K562 (cell line): ENCODE results near the gene ZNF350. TPM values are rescaled to one million over a fixed set of nuclear protein-coding genes. Genes with fewer than 3 reads are reported as not detected.
A peak's percentile ranks its signal among the peaks of the same experiment; 100 is the strongest.

Source experiments
- ATAC-seq: fragments of 200-7000 bp; cut with Tn5 transposase; 3 replicates; pipeline ENCODE4 v1.9.1; 2020; ENCODE audit warnings: moderate library complexity
- BruUV-seq: library from RNA; stranded (reverse); fragments of 400-500 nt; replicated peaks from 2 replicates; lab custom pipeline; 2021; lab: Mats Ljungman, UMichigan
- CTCF ChIA-PET: fragments of 300-600 bp; formaldehyde crosslinking; extraction: SDS; loops from one replicate; lab custom pipeline; 2021; ENCODE audit warnings: low intra/inter-chr PET ratio; lab: Yijun Ruan, JAX
- POLR2A ChIA-PET: fragments of 300-600, 350-650 bp; sonication (Branson Sonifier 250); formaldehyde crosslinking; extraction: SDS; loops from one replicate; lab custom pipeline; 2021; ENCODE audit warnings: antibody characterized with exemption, inconsistent platforms; lab: Yijun Ruan, JAX
- DNase-seq, 4 experiments: peaks; one replicate each; pipeline versions ENCODE4 v3.0.0 to v3.0.0-alpha.2; 2011 to 2018; ENCODE audit warnings: low spot score in 3 of 4, mixed read lengths in 3 of 4; ENCODE audit errors: extremely low read depth in 1 of 4
- FAIRE-seq: peaks from 2 replicates; lab custom pipeline; 2011; peaks lifted over from hg19 to GRCh38; lab: Jason Lieb, UNC
- H2AFZ ChIP-seq: 2 replicates; pipeline ENCODE4 v1.6.0; 2011; ENCODE audit warnings: low read depth, low read length, control low read depth, inconsistent platforms
- H3K27ac ChIP-seq: fragments of 200-600 bp; 3 replicates; pipeline ENCODE4 v1.8.0; 2011; ENCODE audit warnings: low read depth, mild to moderate bottlenecking, control low read depth, inconsistent platforms, low read length, moderate library complexity, mixed read lengths; ENCODE audit errors: extremely low read depth
- H3K27me3 ChIP-seq, 2 experiments: fragments of 300-600 bp in 1 of 2; 2 replicates in 1 of 2; 3 replicates in 1 of 2; pipeline versions ENCODE4 v1.6.0 to v1.8.0; 2011; ENCODE audit warnings: inconsistent platforms in 2 of 2, low read length in 2 of 2, mild to moderate bottlenecking in 1 of 2, mixed read lengths in 1 of 2, moderate library complexity in 1 of 2; ENCODE audit not compliant: control insufficient read depth in 2 of 2, insufficient read depth in 2 of 2
- H3K36me3 ChIP-seq: fragments of 300-600 bp; 3 replicates; pipeline ENCODE4 v1.8.0; 2011; ENCODE audit warnings: mild to moderate bottlenecking, low read length, inconsistent platforms; ENCODE audit not compliant: control insufficient read depth, insufficient read depth
- H3K4me1 ChIP-seq, 2 experiments: fragments of 200-600 bp in 1 of 2; replicated peaks in 1 of 2; 2 replicates in 1 of 2; 3 replicates in 1 of 2; pipeline versions ENCODE4 v1.5.1 to v1.8.0; 2011; ENCODE audit warnings: inconsistent platforms in 2 of 2, low read length in 2 of 2, mild to moderate bottlenecking in 1 of 2, mixed read lengths in 1 of 2, moderate library complexity in 1 of 2; ENCODE audit not compliant: control insufficient read depth in 2 of 2, insufficient read depth in 2 of 2
- H3K4me2 ChIP-seq: 2 replicates; pipeline ENCODE4 v1.6.1; 2011; ENCODE audit warnings: low read length, control low read depth, inconsistent platforms, mixed read lengths; ENCODE audit not compliant: insufficient read depth
- H3K4me3 ChIP-seq: fragments of 200-600 bp; sonication (generic), shearing (Covaris generic); 2 replicates; pipeline ENCODE4 v1.5.1; 2016; ENCODE audit warnings: control low read depth, inconsistent platforms
- H3K79me2 ChIP-seq: fragments of 200-600 bp; 3 replicates; pipeline ENCODE4 v1.8.0; 2011; ENCODE audit warnings: low read length, inconsistent platforms; ENCODE audit not compliant: control insufficient read depth, insufficient read depth
- H3K9ac ChIP-seq, 2 experiments: 2 replicates each; pipeline versions ENCODE4 v1.6.0 to v1.6.1; 2011; ENCODE audit warnings: low read depth in 2 of 2, low read length in 2 of 2, control low read depth in 1 of 2, inconsistent platforms in 1 of 2, mild to moderate bottlenecking in 1 of 2, mixed read lengths in 1 of 2; ENCODE audit not compliant: insufficient read depth in 1 of 2
- H3K9me1 ChIP-seq: one replicate; pipeline ENCODE4 v1.6.0; 2011; ENCODE audit warnings: inconsistent platforms, mild to moderate bottlenecking, low read length, moderate library complexity; ENCODE audit not compliant: control insufficient read depth, insufficient read depth
- H3K9me3 ChIP-seq: replicated peaks from 2 replicates; pipeline ENCODE4 v1.5.1; 2011; ENCODE audit warnings: low read depth, low read length, inconsistent platforms; ENCODE audit not compliant: control insufficient read depth, insufficient read depth
- H4K20me1 ChIP-seq: replicated peaks from 2 replicates; pipeline ENCODE4 v1.6.1; 2011; ENCODE audit warnings: low read length, inconsistent platforms, mixed read lengths; ENCODE audit not compliant: control insufficient read depth, insufficient read depth
- CEBPB ChIP-seq: fragments of 450-650 bp; IDR thresholded peaks from 2 replicates; pipeline ENCODE4 v1.6.1; 2016; ENCODE audit warnings: missing genetic modification characterization, missing compliant biosample characterization
- CEBPG ChIP-seq, 3 experiments: fragments of 200-800 bp in 1 of 3; sonication (Bioruptor generic) in 1 of 3; sonication (generic) in 1 of 3; formaldehyde crosslinking in 1 of 3; IDR thresholded peaks in 2 of 3; conservative IDR thresholded peaks in 1 of 3; 2 replicates each; pipeline versions ENCODE4 v1.6.1 to v1.8.0; 2016 to 2022; ENCODE audit warnings: missing compliant biosample characterization in 2 of 3, missing genetic modification characterization in 2 of 3, mild to moderate bottlenecking in 1 of 3, missing genetic modification reagents in 1 of 3
- SLC30A9 ChIP-seq: fragments of 250-450 bp; sonication (Bioruptor Pico); IDR thresholded peaks from 2 replicates; pipeline ENCODE4 v1.8.0; 2022; ENCODE audit warnings: mild to moderate bottlenecking, moderate library complexity
- TAF7 ChIP-seq: fragments of 450-650 bp; IDR thresholded peaks from 2 replicates; pipeline ENCODE4 v1.6.1; 2016; ENCODE audit warnings: missing genetic modification characterization, missing compliant biosample characterization
- ZBTB17 ChIP-seq: fragments of 450-650 bp; formaldehyde crosslinking; IDR thresholded peaks from 2 replicates; pipeline ENCODE4 v1.4.0; 2020; ENCODE audit warnings: mild to moderate bottlenecking
- WGBS: fragments of 100-300 bp; shearing (Covaris generic); methylation state at CpG from one replicate; pipeline ENCODE4 v1.1.6; 2016; ENCODE audit warnings: low coverage, mixed read lengths; ENCODE audit not compliant: insufficient coverage; ENCODE audit errors: missing lambda C conversion rate; 5-methylcytosine and 5-hydroxymethylcytosine counted together
- in situ Hi-C: fragments of 300-500 bp; cut with MboI; formaldehyde crosslinking; loops from 4 replicates; pipeline ENCODE4 v1.15.0; 2018; ENCODE audit warnings: inconsistent platforms, mixed read lengths
- intact Hi-C: fragments of 100-400 bp; cut with micrococcal nuclease; formaldehyde crosslinking; loops from 2 replicates; pipeline ENCODE4 v1.14.2; 2022
- polyA plus RNA-seq, 8 experiments: library from polyadenylated mRNA; depleted of rRNA in 4 of 8; stranded (reverse) in 5 of 8; unstranded in 3 of 8; fragments of >200 nt; fragmentation: Nextera tagmentation in 2 of 8; fragmentation: Illumina TruSeq in 1 of 8; extraction: Ambion mirVana in 2 of 8; extraction: Trizol in 1 of 8; gene quantifications; 2 replicates each; pipeline versions ENCODE4 v1.2.1 to v1.2.3, GENCODE V29; 2011 to 2014; ENCODE audit warnings: inconsistent platforms in 1 of 8, missing spikeins in 1 of 8
- total RNA-seq, 7 experiments: library from RNA; depleted of rRNA in 6 of 7; stranded (reverse); fragments of >200 nt in 6 of 7; fragmentation: Illumina TruSeq in 2 of 7; extraction: Trizol in 2 of 7; gene quantifications; 2 replicates each; pipeline versions ENCODE4 v1.2.1 to v1.2.3, GENCODE V29; 2011 to 2021; ENCODE audit warnings: low replicate concordance in 1 of 7
- TF ChIP-seq, protein P1 (sequence below): fragments of 450-650 bp; IDR thresholded peaks from 2 replicates; pipeline ENCODE4 v1.7.1; 2018; ENCODE audit warnings: mild to moderate bottlenecking, low read depth; ENCODE audit not compliant: partially characterized antibody
- TF ChIP-seq, protein P2 (sequence below), 2 experiments: fragments of 450-650 bp in 1 of 2; sonication (generic) in 1 of 2; formaldehyde crosslinking in 1 of 2; IDR thresholded peaks in 1 of 2; conservative IDR thresholded peaks in 1 of 2; 2 replicates each; pipeline versions ENCODE4 v1.6.1 to v1.8.1; 2016 to 2023; ENCODE audit warnings: mild to moderate bottlenecking in 2 of 2, moderate library complexity in 2 of 2, inconsistent platforms in 1 of 2, missing genetic modification reagents in 1 of 2

Gene ZNF350
- total and polyA plus RNA-seq, 9 of the 15 experiments (the other 6 are each of a cell fraction or from before 2014, with no cell fraction given), result 1.7 to 4.8 (median 2.9) TPM

DNA sequence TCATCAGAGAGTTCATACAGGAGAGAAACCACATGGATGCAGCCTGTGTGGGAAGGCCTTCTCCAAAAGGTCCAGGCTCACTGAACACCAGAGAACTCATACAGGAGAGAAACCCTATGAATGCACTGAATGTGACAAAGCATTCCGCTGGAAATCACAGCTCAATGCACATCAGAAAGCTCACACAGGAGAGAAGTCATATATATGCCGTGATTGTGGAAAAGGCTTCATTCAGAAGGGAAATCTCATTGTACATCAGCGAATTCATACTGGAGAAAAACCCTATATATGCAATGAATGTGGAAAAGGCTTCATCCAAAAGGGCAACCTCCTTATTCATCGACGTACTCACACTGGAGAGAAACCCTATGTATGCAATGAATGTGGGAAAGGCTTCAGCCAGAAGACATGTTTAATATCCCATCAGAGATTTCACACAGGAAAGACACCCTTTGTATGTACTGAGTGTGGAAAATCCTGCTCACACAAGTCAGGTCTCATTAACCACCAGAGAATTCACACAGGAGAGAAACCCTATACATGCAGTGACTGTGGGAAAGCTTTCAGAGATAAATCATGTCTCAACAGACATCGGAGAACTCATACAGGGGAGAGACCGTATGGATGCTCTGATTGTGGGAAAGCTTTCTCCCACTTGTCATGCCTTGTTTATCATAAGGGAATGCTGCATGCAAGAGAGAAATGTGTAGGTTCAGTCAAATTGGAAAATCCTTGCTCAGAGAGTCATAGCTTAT lies 41.7 kb downstream of the ZNF350 start (continued):
- TF ChIP-seq, protein P1, sequence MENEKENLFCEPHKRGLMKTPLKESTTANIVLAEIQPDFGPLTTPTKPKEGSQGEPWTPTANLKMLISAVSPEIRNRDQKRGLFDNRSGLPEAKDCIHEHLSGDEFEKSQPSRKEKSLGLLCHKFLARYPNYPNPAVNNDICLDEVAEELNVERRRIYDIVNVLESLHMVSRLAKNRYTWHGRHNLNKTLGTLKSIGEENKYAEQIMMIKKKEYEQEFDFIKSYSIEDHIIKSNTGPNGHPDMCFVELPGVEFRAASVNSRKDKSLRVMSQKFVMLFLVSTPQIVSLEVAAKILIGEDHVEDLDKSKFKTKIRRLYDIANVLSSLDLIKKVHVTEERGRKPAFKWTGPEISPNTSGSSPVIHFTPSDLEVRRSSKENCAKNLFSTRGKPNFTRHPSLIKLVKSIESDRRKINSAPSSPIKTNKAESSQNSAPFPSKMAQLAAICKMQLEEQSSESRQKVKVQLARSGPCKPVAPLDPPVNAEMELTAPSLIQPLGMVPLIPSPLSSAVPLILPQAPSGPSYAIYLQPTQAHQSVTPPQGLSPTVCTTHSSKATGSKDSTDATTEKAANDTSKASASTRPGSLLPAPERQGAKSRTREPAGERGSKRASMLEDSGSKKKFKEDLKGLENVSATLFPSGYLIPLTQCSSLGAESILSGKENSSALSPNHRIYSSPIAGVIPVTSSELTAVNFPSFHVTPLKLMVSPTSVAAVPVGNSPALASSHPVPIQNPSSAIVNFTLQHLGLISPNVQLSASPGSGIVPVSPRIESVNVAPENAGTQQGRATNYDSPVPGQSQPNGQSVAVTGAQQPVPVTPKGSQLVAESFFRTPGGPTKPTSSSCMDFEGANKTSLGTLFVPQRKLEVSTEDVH, result no peak

DNA sequence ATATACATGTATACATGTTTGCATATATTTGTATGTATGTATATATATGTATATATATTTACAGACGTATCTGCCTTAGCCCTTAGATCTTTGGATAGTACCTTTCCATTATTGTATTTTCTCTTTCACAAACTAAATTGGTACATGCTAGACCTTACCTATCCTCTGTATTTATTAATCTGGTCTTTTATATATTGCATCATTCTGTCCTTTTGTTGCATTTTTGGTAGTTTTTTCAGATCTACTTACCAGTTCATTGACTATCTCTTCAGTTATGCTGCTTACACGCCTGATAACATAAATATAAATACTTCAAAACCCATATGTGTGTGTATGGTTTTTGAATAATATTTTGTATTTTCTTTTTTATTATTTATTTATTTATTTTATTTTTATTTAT lies 47.7 kb downstream of the ZNF350 start:
- Histone ChIP-seq H3K4me3 (no peak overlapping the region), H3K4me1 (no peaks in the 10 kb centered on the region), H2AFZ (no peak overlapping the region), H3K9me1 (no peaks in the 10 kb centered on the region), H3K36me3 (peaks cover 32% of the 10 kb centered on the region), H3K27ac (no peak overlapping the region), H3K79me2 (no peaks in the 10 kb centered on the region), H3K4me2 (no peak overlapping the region), H4K20me1 (no peaks in the 10 kb centered on the region), H3K9ac (no peak overlapping the region), H3K27me3 (no peaks in the 10 kb centered on the region), H3K9me3 (0 out of 2 replicates have a peak, but pooled peaks cover 7% of the 10 kb centered on the region)
- 49% methylated on average over 2 of the region's 2 CpGs for WGBS
- POLR2A ChIA-PET, result no interaction called here
- ATAC-seq, result no peak
- TF ChIP-seq ZBTB17 (CRISPR knock-in tag) (no peak), CEBPG (CRISPR knock-in tag; IDR thresholded peaks at IDR 0.05) (no peak), CEBPG (tag; conservative IDR thresholded peaks at IDR 0.05 in 1 of 2, IDR thresholded peaks at IDR 0.05 in 1 of 2) (peak; percentile 22 to 75; a peak in 2 of 4 replicates), SLC30A9 (no peak), TAF7 (no peak), CEBPB (tag) (0 out of 2 replicates have a peak, but pooled peaks have one; percentile 14)
- TF ChIP-seq, protein P2, sequence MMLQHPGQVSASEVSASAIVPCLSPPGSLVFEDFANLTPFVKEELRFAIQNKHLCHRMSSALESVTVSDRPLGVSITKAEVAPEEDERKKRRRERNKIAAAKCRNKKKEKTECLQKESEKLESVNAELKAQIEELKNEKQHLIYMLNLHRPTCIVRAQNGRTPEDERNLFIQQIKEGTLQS (IDR thresholded peaks at IDR 0.05), result peak; percentile 51; the same call in 1 of the 2 replicates
- TF ChIP-seq, protein P2 (CRISPR knock-in tag; conservative IDR thresholded peaks at IDR 0.05), result no peak
- no TSS peak for BruUV-seq
- CTCF ChIA-PET, result no interaction called here
- intact Hi-C loops (no loop called here), in situ Hi-C loops (no loop called here)
- no peak for DNase-seq
- FAIRE-seq, result no peak
